Breast epithelium (tissue), 3 donors: ENCODE results near the gene OAT.

Experiments used
- POLR2A ChIP-seq: fragments of 450-650 bp; IDR thresholded peaks from one replicate; pipeline ENCODE4 v1.6.1; 2016; ENCODE audit warnings: antibody characterized with exemption, mild to moderate bottlenecking, moderate library complexity
- TF ChIP-seq, protein P1 (sequence below), 3 donors: fragments of 450-650 bp; IDR thresholded peaks; one replicate each; pipeline ENCODE4 v1.5.1; 2016 to 2017; ENCODE audit warnings: antibody characterized with exemption in 3 of 3, mild to moderate bottlenecking in 3 of 3, moderate library complexity in 3 of 3

DNA sequence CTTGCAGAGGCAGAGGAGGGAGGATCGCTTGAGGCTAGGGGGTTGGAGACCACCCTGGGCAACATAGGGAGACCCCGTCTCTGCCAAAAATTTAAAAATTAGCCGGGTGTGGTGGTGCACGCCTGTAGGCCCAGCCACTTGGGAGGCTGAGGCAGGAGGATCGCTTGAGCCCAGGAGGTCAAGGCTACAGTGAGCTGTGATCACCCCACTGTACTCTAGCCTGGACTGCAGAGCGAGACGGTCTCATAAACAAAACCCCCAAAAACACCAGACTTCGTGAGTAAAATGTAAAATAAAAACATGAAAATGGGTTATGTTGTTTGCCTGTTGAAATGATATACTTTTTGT, 43.6 kb upstream of the OAT start:
- TF ChIP-seq, protein P1, sequence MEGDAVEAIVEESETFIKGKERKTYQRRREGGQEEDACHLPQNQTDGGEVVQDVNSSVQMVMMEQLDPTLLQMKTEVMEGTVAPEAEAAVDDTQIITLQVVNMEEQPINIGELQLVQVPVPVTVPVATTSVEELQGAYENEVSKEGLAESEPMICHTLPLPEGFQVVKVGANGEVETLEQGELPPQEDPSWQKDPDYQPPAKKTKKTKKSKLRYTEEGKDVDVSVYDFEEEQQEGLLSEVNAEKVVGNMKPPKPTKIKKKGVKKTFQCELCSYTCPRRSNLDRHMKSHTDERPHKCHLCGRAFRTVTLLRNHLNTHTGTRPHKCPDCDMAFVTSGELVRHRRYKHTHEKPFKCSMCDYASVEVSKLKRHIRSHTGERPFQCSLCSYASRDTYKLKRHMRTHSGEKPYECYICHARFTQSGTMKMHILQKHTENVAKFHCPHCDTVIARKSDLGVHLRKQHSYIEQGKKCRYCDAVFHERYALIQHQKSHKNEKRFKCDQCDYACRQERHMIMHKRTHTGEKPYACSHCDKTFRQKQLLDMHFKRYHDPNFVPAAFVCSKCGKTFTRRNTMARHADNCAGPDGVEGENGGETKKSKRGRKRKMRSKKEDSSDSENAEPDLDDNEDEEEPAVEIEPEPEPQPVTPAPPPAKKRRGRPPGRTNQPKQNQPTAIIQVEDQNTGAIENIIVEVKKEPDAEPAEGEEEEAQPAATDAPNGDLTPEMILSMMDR (IDR thresholded peaks at IDR 0.05), result no peak
- no peak for TF ChIP-seq POLR2A
